ENCODE measurements around the gene MYBPC2. TPM values are rescaled to one million over a fixed set of nuclear protein-coding genes. Genes with fewer than 3 reads are reported as not detected.

The MYBPC2 gene
- total and polyA plus RNA-seq, 9 of the 15 experiments (the other 6 are each of a cell fraction or from before 2014, with no cell fraction given), result 0.01 to 0.14 (median 0.04) TPM; not detected in 6

- TF ChIP-seq CHD7 (IDR thresholded peaks at IDR 0.05; ENCODE audit: low read depth, low read length) (no peak), RBM39 (optimal IDR thresholded peaks at IDR 0.05; ENCODE audit: low read depth, low read length) (no peak), PTTG1 (tag; IDR thresholded peaks at IDR 0.05; ENCODE audit: low read depth) (no peak), ZNF436 (CRISPR knock-in tag; IDR thresholded peaks at IDR 0.05) (no peak), ZNF280B (CRISPR knock-in tag; IDR thresholded peaks at IDR 0.05) (no peak), CEBPZ (IDR thresholded peaks at IDR 0.05; ENCODE audit: borderline replicate concordance, low read depth, low read length) (no peak), CBX5 (IDR thresholded peaks at IDR 0.05; ENCODE audit: borderline replicate concordance, low read depth) (0 out of 2 replicates have a peak, but pooled peaks have one; percentile 17)
Observed at GRCh38 chr19:50478901-50479715, 46.4 kb downstream of the MYBPC2 start (continued).

Measured in K562 (cell line).